Fibroblast of mammary gland (primary cell): ENCODE data around the gene PFKP.
A peak's percentile ranks its signal among the peaks of the same experiment; 100 is the strongest.

Experiments used
- DNase-seq: peaks from one replicate; pipeline ENCODE4 v3.0.0-alpha.2; 2010; ENCODE audit warnings: low read depth
- H3K4me3 ChIP-seq: 2 replicates; pipeline ENCODE4 v1.5.1; 2011; ENCODE audit warnings: low read depth, mild to moderate bottlenecking, low read length, moderate library complexity; ENCODE audit not compliant: control insufficient read depth
- CTCF ChIP-seq: conservative IDR thresholded peaks from 2 replicates; pipeline ENCODE4 v1.5.1; 2011; ENCODE audit warnings: low read depth, low read length, inconsistent platforms; ENCODE audit not compliant: control insufficient read depth, insufficient read depth

The PFKP gene

GRCh38 chr10:3096149-3096548, 28.8 kb downstream of the PFKP start:
- H3K4me3 ChIP-seq: peak overlapping the region; percentile 17
- TF ChIP-seq CTCF: no peak
- DNase-seq: peak; percentile 30

GRCh38 chr10:3097160-3097559, 29.8 kb downstream of the PFKP start:
- no peak for DNase-seq
- TF ChIP-seq CTCF: no peak
- no peak overlapping the region for H3K4me3 ChIP-seq

GRCh38 chr10:3098689-3099088, 31.3 kb downstream of the PFKP start:
- no peak for DNase-seq
- no peak for TF ChIP-seq CTCF
- no peak overlapping the region for H3K4me3 ChIP-seq

GRCh38 chr10:3099291-3100092, 32.1 kb downstream of the PFKP start:
- peak; percentile 93 for DNase-seq
- no peak overlapping the region for H3K4me3 ChIP-seq
- TF ChIP-seq CTCF: no peak

- no peak for TF ChIP-seq CTCF
- no peak overlapping the region for H3K4me3 ChIP-seq
- DNase-seq: no peak
Observed at GRCh38 chr10:3100093-3100792, 32.9 kb downstream of the PFKP start.

GRCh38 chr10:3100856-3101640, 33.7 kb downstream of the PFKP start:
- TF ChIP-seq CTCF: no peak
- DNase-seq: no peak
- no peak overlapping the region for H3K4me3 ChIP-seq
